ENCODE measurements around the gene MYO9A.

Gene MYO9A

DNA sequence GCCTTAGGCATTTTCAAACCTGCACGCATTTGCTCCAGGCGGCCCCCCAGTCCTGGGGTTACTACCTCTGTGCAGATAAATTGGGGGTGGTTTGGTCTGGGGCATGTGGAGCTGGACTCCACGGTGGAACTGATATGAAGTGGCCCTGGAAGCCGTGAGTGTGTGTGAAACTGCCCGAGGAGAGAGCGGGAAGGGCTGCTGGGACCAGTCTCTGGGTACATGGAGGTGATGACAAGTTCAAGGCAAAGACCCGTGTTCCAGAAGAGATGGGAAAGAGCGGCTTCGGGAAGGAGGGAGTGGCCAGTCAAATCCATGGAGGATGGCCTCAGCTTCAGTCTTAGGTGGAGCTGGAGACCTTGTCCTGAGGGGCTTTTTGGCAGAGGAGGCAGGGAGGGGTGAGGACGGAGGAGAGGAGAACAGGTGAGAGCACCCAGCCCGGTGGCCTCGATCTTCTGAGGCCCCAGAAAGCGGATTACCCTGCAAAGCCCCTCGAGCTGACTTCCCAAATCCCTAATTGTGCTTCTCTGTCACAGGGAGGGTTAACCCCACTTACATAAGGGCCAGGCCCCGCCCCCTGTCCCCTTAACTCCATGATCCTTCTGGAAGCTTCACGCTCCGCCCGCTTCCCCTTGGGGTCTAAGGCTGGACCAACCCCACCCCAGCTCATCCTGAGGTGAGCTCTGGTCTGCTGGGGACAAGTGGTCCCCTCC, 309.5 kb downstream of the MYO9A start:
- DNase-seq (ENCODE audit: low read depth) = no peak
- TF ChIP-seq, protein P1, sequence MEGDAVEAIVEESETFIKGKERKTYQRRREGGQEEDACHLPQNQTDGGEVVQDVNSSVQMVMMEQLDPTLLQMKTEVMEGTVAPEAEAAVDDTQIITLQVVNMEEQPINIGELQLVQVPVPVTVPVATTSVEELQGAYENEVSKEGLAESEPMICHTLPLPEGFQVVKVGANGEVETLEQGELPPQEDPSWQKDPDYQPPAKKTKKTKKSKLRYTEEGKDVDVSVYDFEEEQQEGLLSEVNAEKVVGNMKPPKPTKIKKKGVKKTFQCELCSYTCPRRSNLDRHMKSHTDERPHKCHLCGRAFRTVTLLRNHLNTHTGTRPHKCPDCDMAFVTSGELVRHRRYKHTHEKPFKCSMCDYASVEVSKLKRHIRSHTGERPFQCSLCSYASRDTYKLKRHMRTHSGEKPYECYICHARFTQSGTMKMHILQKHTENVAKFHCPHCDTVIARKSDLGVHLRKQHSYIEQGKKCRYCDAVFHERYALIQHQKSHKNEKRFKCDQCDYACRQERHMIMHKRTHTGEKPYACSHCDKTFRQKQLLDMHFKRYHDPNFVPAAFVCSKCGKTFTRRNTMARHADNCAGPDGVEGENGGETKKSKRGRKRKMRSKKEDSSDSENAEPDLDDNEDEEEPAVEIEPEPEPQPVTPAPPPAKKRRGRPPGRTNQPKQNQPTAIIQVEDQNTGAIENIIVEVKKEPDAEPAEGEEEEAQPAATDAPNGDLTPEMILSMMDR (IDR thresholded peaks at IDR 0.05; ENCODE audit: control insufficient read depth, insufficient read depth, low read depth, low read length, missing control alignments) = no peak

DNA sequence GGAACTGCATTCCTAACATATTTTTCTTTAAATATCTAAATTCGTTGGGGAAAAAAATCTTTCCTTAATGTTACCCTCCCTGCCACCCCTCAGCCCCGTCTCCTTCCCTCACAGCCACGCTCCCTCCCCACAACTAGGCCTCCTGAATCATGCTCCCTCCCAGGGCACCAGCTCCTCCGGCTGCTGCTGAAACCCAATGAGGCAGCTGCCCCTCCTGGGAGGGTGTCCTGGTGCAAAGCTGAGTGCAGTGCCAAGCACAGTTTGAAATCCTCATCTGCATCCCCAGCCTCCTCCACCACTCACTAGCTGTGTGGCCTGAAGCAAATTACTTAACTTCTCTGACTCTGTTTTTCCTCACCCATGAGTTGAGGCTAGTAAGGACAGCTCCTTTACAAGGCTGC, 310.3 kb downstream of the MYO9A start:
- H3K4me3 ChIP-seq (ENCODE audit: control insufficient read depth, low read depth, low read length) = no peak overlapping the region
- TF ChIP-seq, protein P1 (IDR thresholded peaks at IDR 0.05; ENCODE audit: control insufficient read depth, insufficient read depth, low read depth, low read length, missing control alignments) = no peak
- no peak for DNase-seq (ENCODE audit: low read depth)

More for the DNA sequence above, 309.5 kb downstream of the MYO9A start:
- H3K4me3 ChIP-seq (ENCODE audit: control insufficient read depth, low read depth, low read length) = no peak overlapping the region

DNA sequence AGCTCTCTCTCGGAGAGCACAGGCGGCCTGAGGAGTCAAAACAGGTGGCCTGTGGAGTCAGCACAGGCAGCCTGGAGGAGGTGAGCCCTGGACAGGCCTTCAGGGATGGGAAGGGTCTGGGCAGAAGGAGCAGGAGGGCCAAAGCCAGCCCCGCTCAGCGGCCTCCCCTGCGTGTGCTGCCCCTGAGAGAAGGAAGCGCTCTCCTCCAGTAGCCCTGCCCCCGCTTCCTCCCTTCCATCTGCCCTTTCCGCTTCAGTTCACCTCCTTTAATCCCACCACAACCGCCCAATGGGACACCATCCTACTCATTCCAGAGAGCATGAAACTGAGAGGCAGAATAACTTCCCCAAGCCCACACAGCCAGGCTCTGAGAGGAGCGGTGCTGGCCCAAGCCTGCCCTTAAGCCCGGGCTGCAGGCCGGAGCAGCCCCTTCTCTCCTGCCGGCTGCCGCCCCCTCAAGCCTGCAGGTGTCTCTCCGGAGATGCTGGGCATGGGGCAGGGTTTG, 310.8 kb downstream of the MYO9A start:
- TF ChIP-seq, protein P1 (IDR thresholded peaks at IDR 0.05; ENCODE audit: control insufficient read depth, insufficient read depth, low read depth, low read length, missing control alignments) = no peak
- no peak overlapping the region for H3K4me3 ChIP-seq (ENCODE audit: control insufficient read depth, low read depth, low read length)
- DNase-seq (ENCODE audit: low read depth) = no peak

DNA sequence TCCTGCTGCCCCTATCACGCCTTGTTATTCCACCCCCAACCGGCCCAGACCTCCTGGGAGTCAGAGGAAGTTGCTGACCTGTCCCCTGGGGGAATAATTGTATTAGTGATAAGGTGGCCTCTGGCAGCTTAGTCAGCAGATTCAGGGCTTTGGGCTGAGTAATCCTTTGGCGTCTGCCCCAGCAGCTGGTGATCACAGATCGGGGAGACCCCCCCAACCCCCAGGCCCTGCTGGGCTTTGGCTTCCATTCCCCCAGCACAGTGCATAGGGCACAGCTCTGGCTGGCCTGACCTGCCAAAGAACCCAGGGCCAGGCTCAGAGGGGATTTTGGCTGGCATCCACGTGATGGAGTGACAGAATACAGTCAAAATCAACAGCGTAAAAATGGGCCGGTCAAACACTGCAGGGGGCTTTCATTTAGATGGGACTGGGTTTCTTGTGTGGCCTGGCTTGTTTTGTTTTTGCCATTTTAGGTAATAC, 311.5 kb downstream of the MYO9A start:
- TF ChIP-seq, protein P1 (IDR thresholded peaks at IDR 0.05; ENCODE audit: control insufficient read depth, insufficient read depth, low read depth, low read length, missing control alignments) = no peak
- no peak overlapping the region for H3K4me3 ChIP-seq (ENCODE audit: control insufficient read depth, low read depth, low read length)
- no peak for DNase-seq (ENCODE audit: low read depth)

DNA sequence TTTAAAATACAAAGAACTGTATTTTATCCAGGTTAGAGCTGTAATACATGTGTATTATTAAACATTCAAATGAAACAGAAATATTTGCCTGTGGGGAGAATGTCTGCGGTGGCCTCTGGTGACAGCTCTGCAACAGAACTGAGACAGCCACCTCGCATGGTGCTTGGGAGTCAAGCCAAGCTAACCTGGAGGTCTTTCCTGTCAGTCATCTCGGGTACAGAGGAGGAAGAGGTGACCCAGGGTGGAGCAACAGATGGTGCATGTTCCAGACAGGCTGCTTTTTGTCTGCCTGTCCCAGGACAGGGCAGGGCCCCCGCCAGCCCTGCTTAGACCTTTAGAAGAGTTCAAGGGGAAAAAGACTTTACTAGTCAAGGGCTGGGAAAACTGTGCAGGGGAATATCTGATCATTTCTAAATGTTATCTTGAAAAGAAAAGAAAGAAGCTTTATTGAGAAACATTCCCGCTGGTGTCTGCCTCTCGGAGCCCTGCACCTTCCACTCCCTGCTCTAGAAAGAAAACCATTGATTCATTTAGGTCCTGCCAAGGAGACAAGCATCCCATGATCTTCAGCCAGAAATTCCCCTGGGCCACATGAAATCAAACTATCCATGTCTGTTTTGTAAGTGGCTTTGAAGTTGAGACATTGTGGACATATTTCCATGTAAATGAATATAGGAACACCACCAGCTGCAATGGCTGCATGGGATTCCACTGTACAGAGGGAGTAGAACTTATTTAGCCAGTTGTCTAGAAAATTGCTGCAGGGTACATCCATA, 313.1 kb downstream of the MYO9A start:
- DNase-seq (ENCODE audit: low read depth) = no peak
- H3K4me3 ChIP-seq (ENCODE audit: control insufficient read depth, low read depth, low read length) = no peak overlapping the region
- TF ChIP-seq, protein P1 (IDR thresholded peaks at IDR 0.05; ENCODE audit: control insufficient read depth, insufficient read depth, low read depth, low read length, missing control alignments) = no peak

DNA sequence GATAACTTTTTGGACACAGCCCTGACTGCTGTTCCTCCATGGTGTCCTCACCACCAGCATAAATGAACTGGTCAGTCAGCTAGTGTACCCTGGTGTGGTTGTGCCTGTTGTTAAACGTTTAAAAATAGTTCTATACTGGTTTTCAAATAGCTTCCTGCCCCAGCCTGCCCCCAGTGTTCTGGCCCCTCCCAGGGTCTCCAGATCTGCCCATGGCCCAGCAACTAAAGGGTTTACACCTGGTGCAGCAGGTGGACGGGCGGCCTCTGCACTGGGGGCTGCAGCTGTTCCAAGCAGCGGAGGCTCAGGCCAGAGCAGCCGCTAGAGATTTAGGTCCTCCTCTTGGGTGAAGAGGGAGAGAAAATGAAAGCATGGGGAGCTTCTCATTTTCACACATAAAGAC, 313.7 kb downstream of the MYO9A start:
- no peak for DNase-seq (ENCODE audit: low read depth)
- TF ChIP-seq, protein P1 (IDR thresholded peaks at IDR 0.05; ENCODE audit: control insufficient read depth, insufficient read depth, low read depth, low read length, missing control alignments) = no peak
- H3K4me3 ChIP-seq (ENCODE audit: control insufficient read depth, low read depth, low read length) = no peak overlapping the region
